ENCODE results near the gene ARHGEF17.

Gene ARHGEF17

GRCh38 chr11:73315293-73316020, 7.4 kb downstream of the ARHGEF17 start:
- no peak for DNase-seq

DNA sequence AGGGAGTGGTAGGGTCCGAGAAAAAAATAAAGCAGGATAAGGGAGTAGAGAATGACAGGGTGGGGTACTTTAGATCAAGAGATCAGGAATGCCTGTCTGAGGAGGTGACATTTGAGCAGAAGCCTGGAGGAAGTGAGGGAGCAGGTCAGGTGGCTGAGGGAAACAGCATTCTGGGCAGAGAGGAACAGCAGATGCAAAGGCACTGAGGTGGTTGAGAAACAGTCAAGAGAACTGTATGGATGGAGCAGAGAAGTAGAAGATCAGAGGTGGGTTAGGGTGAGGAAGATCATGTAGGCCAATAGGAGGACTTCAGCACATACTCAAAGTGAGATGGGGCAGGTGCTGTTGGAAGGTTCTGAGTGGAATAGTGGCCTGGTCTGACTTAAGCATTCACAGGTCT, 8.3 kb downstream of the ARHGEF17 start:
- DNase-seq, result no peak

DNA sequence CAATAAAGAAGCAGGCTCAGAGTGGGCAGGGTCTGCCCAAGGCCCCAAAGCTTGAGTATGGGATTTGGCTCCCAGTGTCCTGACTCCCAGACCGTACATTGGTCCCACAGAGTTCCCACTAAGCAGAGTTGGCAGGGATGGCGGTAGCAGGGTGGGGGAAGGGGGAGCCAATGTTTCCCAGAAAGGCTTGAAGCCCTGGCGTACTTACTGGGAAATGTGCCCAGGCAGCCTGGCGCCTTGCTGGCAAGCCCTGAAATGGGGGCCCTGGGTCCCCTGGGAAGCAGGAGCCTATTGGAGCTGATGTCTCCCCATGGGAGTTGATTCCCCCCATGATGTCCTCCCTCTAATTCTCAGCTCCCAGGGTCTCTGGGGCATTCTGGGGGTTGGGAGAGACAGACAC, 9.3 kb downstream of the ARHGEF17 start:
- DNase-seq, result no peak

- no peak for DNase-seq
These were observed 9.7 kb downstream of the ARHGEF17 start for GRCh38 chr11:73317803-73318202.

GRCh38 chr11:73318501-73319011, 10.5 kb downstream of the ARHGEF17 start:
- DNase-seq, result no peak

- no peak for DNase-seq
These were observed 12.9 kb downstream of the ARHGEF17 start for GRCh38 chr11:73320763-73321603.

DNA sequence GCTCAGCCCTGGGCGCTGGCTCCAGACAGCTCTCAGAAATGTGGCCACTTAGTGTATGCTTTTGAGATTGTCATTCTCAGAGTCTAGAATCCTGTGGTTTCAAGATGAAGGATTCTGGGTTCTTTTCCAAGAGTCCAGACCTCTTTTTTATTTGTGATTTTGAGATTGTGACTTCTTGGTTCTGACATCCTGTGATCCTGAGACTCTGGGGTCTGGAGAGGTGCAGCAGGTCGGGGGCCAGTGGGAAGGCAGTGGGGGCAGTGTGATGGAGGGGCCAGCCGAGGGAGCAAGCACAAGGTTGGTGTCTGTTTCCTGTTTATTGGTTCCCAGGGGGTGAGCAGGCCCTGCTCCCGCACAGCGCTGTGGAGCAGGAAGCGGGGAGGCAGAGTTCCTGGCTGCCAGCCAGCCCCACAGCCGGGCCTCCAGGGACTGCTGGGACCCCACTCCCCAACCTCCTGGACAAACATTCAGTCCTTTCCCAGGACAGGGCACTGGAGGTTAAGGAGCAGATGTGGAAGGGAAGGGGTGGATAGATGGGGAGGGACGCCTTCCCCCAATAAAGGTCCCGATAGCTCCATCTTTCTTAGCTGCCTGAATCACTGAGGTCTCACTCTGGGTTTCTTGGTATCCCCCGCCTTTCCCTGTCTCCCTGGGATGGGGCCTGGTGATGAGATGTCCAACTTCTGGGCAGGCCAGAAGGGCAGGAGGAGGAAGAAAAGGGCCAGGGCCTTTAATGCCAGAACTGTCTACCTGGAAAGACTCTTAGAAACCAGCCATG, 13.7 kb downstream of the ARHGEF17 start:
- DNase-seq, result no peak

DNA sequence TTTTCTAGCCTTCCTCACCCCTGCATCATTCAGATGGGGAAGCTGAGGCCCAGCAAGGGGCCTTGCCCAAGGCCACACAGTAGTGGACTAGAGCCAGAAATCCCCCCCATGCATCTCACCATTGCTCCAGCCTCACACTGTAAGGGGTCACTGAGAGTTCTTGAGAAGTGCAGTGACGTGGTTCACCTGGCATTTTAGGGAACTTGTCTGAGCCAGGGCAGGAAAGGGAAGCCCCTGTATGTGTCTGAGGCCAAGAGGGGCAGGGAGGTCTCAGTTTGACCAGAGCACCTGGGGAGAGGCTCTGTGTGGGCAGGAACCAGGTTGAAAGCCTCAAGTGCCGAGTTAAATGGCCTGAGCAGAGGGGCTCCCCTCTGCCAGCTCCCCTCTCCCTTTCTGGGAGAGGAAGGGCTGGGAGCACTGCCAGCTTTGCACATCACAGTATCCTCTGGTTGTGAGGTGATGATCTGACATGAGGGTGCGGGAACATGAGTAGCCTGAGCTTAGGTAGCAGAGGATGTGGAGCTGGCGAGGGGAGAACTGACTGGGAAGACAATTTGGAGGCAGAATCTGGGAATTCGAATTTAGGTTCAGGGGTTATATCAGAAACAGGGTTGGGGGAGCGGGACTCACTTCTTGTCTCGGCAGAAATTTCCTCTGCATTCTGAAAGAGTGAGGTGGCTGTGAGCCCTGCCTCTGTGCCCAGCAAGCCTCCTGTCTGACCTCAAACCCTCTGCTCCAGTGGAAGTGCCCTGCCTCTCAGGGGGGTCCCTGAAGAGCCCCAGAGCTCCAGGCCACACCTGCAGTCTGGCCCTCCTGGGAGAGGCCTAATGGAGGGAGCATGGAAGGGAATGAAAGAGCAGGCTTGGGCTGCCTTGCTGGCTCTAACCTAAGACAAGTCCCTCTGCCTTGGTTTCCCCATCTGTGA, 14.6 kb downstream of the ARHGEF17 start:
- no peak for DNase-seq

DNA sequence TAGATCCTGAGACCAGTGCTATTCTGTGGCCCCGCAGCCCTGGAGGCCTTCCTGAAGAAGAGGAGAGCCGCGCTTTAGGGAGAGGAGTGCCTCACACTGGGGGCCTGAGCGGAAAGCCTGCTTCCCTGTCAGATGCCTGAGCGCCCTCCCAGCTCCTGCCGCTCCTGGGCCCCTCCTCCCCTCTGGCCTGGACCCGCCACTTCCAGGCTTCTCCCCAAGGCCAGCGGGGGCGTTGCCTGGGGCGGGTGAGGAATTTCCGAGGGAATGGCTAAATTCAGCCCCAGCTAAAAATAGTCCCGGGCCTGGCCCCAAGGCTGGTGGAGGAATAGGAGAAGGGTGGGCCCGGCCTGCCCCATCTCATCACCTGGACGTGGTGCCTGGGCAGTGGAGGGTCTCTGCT, 15.4 kb downstream of the ARHGEF17 start:
- no peak for DNase-seq

DNA sequence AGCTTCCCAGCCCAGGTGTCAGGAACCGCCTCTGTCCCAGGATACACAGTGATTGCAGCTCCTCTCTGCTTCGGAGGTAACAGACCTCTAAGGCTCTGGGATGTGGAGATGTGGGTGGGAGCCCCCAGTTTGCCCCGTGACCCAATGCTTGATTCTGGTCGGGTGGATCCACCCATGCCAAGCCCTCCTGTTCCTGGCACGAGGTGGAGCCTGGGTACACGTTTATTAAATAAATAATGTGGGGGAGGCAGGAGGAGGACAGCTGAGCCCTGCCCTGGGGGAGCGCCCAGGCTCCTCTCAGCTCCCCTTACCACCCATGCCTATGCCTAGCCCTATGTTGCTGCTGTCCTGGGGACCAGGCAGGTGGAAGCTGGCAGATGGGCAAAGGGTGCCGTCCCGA, 16.0 kb downstream of the ARHGEF17 start:
- no peak for DNase-seq

DNA sequence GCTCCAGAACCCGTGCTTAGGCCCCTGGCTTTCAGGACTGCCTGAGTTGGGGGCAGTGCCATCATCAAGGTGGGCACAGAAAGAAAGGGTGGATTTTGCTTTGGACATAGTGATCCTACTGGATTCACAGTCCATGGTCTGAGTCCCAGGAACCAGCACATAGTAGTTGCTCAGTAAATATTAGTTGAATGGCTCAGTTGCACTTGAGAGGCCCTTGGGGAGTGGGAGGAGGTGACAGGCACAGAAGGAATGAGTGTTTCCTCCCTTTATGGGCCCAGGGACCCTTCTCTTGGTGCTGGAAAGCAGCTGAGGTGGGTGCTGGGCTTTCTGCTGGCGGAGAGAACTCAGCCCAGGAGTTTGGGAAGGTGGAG, 16.6 kb downstream of the ARHGEF17 start:
- no peak for DNase-seq

GRCh38 chr11:73325036-73325981, 17.2 kb downstream of the ARHGEF17 start:
- DNase-seq, result no peak

DNA sequence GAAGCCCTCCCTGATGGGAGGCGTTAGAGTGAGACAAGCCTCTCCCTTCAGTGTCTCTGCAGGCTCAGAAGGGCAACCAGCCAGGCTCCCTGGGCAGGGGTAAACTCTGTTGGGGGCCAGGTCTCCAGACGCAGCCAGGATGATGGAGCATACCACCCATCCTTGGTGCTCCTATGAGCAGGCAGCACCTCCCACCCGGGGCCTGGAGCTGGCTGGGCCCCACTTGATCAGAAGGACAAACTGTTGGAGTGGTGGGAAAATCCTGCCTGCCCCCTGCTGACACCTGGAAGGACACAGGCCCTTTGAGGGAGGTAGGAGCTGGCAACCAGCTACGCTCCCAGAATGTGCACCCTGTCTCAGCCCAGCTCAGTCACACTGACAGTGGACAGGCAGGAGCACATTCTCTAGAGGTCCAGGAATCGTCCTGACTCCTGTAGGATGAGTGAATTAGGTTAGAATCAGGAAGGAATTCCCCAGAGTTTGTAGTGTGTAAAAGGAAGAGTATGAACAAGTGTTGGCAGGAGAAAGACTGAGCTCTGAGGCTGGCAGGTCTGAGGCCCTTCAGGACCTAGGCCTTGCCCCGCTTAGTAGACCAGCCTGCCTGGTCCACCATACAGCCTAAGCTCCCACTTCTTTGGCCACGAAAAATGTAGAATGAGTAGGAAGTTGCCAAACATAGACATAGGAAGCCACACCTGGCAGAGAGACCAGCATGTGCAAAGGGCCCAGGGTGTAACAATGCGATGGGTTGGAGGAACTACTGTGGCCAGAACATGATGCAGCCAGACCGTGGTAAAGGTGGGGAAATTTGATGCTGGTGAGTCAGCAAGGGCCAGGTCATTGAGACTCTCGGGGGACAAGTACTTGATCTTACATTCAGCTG, 19.1 kb downstream of the ARHGEF17 start:
- no peak for DNase-seq

- DNase-seq, result no peak
These were observed 19.8 kb downstream of the ARHGEF17 start for GRCh38 chr11:73327812-73328364.

DNA sequence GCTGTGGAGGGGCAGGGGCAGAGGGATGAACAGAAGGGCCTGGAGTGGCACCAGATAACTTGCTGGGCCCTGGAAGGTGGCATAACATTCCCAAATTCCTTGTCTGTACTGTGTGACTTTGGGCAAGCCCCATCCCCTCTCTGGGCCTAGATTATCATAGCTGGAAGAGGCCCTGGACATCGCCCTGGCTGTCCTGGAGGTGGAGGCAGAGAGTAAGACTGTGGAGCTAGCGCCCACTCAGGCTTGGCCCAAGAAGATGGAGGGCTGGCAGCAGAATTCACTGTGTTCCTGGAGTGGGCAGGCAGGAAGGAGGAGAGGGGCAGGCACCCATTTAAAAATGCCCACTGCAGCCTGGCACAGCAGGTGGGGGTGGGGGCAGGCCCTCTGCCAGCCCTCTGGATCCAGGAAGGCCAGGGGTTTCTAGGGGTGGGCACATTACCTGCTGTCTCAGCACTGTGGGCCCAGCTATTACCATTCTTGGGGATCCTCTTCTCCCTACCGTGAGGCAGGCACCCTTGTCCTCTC, 22.6 kb downstream of the ARHGEF17 start:
- DNase-seq, result no peak

DNA sequence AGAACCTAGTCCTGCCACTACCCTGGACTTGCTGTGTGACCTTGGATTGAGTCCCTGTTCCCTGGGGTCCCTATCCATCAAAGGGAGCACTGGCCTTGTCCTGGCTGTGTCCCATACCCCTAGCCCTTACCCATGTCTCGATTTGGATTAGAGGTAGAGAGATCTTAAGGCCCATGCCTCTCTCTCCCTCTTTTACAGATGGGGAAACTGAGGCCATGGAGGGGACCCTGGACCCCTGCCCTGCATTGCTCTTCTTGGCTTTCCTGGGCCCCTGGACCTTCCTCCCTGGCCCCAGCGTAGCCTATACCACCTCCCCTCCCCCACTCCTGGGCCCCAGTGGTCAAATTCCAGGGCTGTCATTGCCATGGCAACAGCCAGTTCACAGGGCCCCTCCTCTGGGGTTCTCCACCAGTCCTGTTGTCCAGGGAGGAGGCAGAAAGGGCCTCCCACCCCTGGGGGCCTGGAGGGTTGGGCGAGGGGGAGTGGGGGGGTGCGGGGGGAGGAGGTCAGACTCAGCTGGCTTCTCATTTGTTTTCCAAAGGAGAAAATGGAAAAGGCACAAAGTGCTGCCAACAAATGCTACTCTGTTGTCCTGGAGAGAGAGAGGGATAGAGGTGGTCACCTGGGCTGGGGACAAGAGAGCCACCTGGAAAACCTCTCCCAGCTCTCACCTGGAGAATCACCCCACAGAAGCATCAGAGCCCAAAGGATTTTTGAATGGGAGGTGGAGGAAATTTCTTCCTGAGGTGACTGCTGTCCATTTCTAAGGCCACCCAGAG, 23.3 kb downstream of the ARHGEF17 start:
- DNase-seq, result no peak

GRCh38 chr11:73333173-73333572, 25.1 kb downstream of the ARHGEF17 start:
- no peak for DNase-seq

DNA sequence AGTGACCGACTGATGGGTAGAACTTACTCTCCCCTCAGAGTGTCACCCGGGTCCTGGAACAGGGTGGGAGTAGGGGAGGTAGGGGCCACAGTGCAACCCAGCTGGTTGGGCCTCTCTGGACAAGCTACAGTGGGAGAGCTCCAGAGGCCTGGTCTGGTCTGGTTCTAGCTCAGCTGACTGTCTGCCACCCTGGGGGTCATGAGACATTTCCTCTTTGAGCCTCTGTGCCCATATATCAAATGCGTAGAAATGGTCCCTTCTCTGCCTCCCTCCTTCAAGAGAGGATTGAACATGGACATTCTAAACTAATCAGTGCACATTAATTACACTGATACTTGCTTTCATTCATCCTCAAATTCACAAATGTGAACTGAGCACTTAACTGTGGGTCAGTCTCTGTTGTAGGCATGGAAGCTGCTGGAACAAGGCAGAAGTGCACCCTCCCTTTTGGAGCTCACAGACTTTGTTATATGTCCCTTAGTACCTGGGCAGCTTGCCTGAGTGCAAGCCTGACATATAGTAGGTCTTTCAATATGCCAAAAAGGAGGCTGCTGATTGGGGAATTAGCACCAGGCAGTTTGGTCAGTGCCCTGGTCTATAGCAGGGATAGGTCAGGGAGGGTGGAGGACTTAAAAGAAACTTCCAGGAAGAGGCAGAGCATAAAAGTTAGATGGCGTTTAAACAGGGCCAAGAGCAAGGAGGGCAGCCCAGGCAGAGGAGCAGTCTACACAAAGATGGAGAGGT, 25.7 kb downstream of the ARHGEF17 start:
- no peak for DNase-seq
